Small intestine (tissue), 16 donors: ENCODE results near the gene FER1L5. TPM values are rescaled to one million over a fixed set of nuclear protein-coding genes. Genes with fewer than 3 reads are reported as not detected.

Source experiments
- DNase-seq, 2 donors: peaks; one replicate each; pipeline versions ENCODE4 v3.0.0 to v3.0.0-alpha.2; 2013
- FAIRE-seq: peaks from 2 replicates; lab custom pipeline; 2012; peaks lifted over from hg19 to GRCh38; lab: Jason Lieb, UNC
- H3K27ac ChIP-seq, 3 donors: one replicate each; pipeline ENCODE4 v1.5.1; 2013; ENCODE audit warnings: low read length in 2 of 3, mild to moderate bottlenecking in 2 of 3, control low read depth in 1 of 3, inconsistent platforms in 1 of 3, low read depth in 1 of 3, moderate library complexity in 1 of 3
- H3K27me3 ChIP-seq, 3 donors: one replicate each; pipeline ENCODE4 v1.6.1; 2013; ENCODE audit warnings: low read length in 3 of 3, inconsistent platforms in 1 of 3; ENCODE audit not compliant: control insufficient read depth in 3 of 3, insufficient read depth in 3 of 3
- H3K36me3 ChIP-seq, 3 donors: one replicate each; pipeline ENCODE4 v1.6.1; 2013; ENCODE audit warnings: low read length in 3 of 3, inconsistent platforms in 1 of 3, low read depth in 1 of 3, mild to moderate bottlenecking in 1 of 3, moderate library complexity in 1 of 3; ENCODE audit not compliant: control insufficient read depth in 3 of 3, insufficient read depth in 2 of 3
- H3K4me1 ChIP-seq, 3 donors: one replicate each; pipeline ENCODE4 v1.6.1; 2013; ENCODE audit warnings: low read length in 2 of 3, inconsistent platforms in 1 of 3, low read depth in 1 of 3, mild to moderate bottlenecking in 1 of 3, moderate library complexity in 1 of 3; ENCODE audit not compliant: control insufficient read depth in 3 of 3, insufficient read depth in 2 of 3
- H3K4me3 ChIP-seq, 3 donors: one replicate each; pipeline ENCODE4 v1.5.1; 2013; ENCODE audit warnings: low read length in 3 of 3, control low read depth in 1 of 3, inconsistent platforms in 1 of 3, low read depth in 1 of 3, mild to moderate bottlenecking in 1 of 3, moderate library complexity in 1 of 3
- H3K9me3 ChIP-seq, 2 donors: one replicate each; pipeline ENCODE4 v1.6.1; 2013; ENCODE audit warnings: low read depth in 1 of 2, low read length in 1 of 2; ENCODE audit not compliant: control insufficient read depth in 2 of 2, insufficient read depth in 1 of 2
- WGBS, 3 donors: extraction: QIAGEN DNeasy Blood & Tissue Kit; methylation state at CpG; one replicate each; pipeline ENCODE4 v1.1.7; 2013; 5-methylcytosine and 5-hydroxymethylcytosine counted together
- long read RNA-seq, 10 donors: transcript quantifications; one replicate each; lab custom pipeline, GENCODE V29; 2026
- polyA plus RNA-seq, 4 donors: library from polyadenylated mRNA; stranded (reverse) in 3 of 4; unstranded in 1 of 4; fragments of 200-250 nt in 3 of 4; fragments of 120-200 nt in 1 of 4; gene quantifications; one replicate each; pipeline versions ENCODE4 v1.2.1 to v1.2.3, GENCODE V29; 2013
- donor health status: healthy with polysubstance abuse.
- donor health status: control.
- donor health status: control.
- donor health status: Bipolar disorder and iron deficiency.
- donor health status: healthy.

The FER1L5 gene
- polyA plus RNA-seq = 1 to 10 TPM in 1 of 4 donors, under 1 TPM in 1, not detected in 2; 0.09 to 1.2 TPM
- long read RNA-seq, donor 1 = 0 reads
- long read RNA-seq, donor 2 = 0 reads
- long read RNA-seq, donor 3 = 0 reads
- long read RNA-seq, donor 4 = 0 reads
- long read RNA-seq, donor 5 = 0 reads
- long read RNA-seq, donor 6 = 0 reads
- long read RNA-seq, donor 7 = 0 reads
- long read RNA-seq, donor 8 = 0 reads
- long read RNA-seq, donor 9 = 0 reads
- long read RNA-seq, donor 10 = 0 reads

DNA sequence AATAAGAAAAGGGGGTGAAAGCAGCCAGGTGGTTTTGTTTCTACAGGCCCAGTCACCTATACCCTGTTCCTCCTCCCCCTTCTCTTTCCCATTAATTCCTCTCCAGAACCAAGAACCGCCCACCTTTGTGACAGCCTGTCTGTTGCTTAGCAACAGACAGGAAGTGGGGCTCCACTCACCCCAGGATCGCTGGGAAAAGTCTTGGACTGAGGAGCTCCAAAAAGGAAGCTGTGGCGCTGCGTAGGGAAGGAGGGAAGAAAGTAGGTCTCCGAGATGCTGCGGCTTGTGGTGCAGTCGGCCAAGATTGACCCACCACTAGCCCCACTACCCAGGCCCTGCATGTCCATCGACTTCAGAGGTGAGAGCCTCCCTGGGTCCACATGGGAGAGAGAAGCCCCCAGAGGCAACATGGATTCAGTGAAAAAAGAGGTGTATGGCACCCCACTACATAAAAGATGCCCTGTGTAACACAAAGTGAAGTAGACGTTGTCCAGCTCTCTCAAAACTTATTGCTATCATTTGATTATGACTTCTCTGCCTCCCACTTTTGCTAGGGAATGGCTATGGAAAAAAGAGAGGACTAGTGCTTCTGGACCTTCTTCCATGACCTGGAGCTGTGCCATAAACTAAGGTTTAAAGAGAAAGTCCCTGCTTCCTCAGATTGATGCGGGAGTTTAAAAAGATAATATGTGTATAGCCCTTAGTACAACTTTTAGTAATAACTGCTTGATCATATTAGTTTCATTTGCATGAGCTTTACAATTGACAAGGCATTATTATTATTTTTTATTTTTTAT is at the start of gene FER1L5:
Gene FER1L5 (plus strand): TSS at position 201 of the 797 bp plus-strand sequence. CDS start 73 bp downstream, at position 274.
- Histone ChIP-seq H3K9me3 (no peaks in the 10 kb centered on the region), H3K4me1 (peaks cover 0 to 5% (median 0%) of the 10 kb centered on the region in 3 donors), H3K4me3 (peak within 1 kb of the TSS in 1 of 3 donors; percentile 38), H3K27ac (peak within 1 kb of the TSS in 2 of 3 donors; percentile 43 to 46), H3K36me3 (no peaks in the 10 kb centered on the region), H3K27me3 (no peaks in the 10 kb centered on the region)
- 38 to 56% (median 45%) methylated on average over 10 of the region's 10 CpGs for WGBS, 3 donors
- FAIRE-seq (no peak), DNase-seq (peak; percentile 11 to 78)

DNA sequence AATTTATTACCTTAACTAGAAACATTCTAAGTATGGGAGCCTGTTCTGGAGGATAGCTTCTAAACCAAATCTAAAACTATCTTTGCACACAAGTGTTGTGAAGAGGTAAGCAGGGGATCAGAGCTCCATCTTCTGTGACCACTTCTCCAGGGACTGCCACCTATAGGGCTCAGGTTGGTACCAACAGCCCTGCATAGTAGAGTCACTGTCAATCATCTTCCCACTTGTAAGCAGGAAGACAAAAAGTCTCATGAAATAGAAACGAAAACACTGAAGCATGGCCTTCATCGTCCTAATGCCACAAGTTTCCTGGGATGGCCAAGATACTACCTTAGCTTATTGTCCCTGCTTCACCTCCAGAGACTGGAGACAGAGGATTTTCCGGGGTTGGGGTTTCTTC is 48.3 kb upstream of the FER1L5 start:
- no peaks in the 10 kb centered on the region for H3K4me1 ChIP-seq
- peaks cover 11 to 49% (median 19%) of the 10 kb centered on the region in 3 donors for H3K36me3 ChIP-seq
- no peaks in the 10 kb centered on the region for H3K27me3 ChIP-seq
- no peak for DNase-seq
- no peak overlapping the region for H3K27ac ChIP-seq
- FAIRE-seq = no peak
- H3K4me3 ChIP-seq = no peak overlapping the region
- 68 to 81% (median 77%) methylated on average over 3 of the region's 3 CpGs for whole genome bisulfite sequencing, 3 donors
- no peaks in the 10 kb centered on the region for H3K9me3 ChIP-seq

DNA sequence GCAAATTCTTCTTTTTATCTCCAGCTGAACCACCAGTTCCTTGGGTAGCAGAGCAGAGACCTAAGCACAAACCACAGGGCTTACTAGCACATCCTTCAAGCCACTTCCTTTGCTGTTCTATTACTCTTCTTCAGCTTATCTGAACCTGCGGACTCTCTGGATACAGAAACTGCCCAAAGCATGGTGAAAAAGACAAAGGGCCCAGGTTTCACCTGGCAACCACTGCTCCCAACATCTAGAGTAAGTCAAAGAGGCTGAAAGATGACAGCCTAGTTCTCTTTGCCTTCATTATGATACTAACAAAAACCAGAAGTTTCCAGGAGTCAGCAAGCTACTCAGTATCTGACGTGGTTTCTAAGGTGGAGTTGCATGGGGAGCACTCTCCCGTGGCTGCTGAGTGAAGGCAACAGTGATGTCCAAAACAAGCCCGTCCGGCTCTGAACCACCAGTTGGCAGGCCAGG is 47.8 kb upstream of the FER1L5 start:
- Histone ChIP-seq H3K27ac (peak overlapping the region in 1 of 3 donors; percentile 7), H3K27me3 (no peaks in the 10 kb centered on the region), H3K4me1 (no peaks in the 10 kb centered on the region), H3K9me3 (no peaks in the 10 kb centered on the region), H3K4me3 (no peak overlapping the region), H3K36me3 (peaks cover 11 to 49% (median 19%) of the 10 kb centered on the region in 3 donors)
- no peak for FAIRE-seq
- DNase-seq = peak in 1 of 2 donors; percentile 45
- WGBS, 3 donors = 75 to 82% (median 81%) methylated on average over 5 of the region's 5 CpGs

DNA sequence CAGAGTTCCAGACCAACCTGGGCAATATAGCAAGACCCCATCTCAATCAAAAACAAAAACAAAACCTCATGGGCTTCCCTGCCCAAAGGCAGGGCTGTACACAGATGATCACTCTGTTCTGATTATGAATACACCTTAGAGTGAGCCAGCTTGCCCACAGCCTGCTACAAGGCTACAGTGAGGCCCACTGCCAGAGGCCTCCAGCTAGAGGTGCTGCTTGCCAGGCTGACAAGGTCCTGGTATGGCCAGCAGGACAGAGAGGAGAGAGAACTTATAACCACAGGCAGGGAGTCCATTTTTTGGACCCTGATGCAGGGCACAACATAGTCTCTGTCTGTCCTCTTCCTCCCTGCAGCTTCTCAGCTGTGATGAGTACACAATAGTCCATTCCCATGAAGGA is 46.0 kb upstream of the FER1L5 start:
- Histone ChIP-seq H3K27me3 (no peaks in the 10 kb centered on the region), H3K36me3 (peaks cover 15 to 53% (median 25%) of the 10 kb centered on the region in 3 donors), H3K27ac (no peak overlapping the region), H3K4me3 (no peak overlapping the region), H3K9me3 (no peaks in the 10 kb centered on the region), H3K4me1 (peaks cover 0 to 4% (median 0%) of the 10 kb centered on the region in 3 donors)
- DNase-seq (no peak), FAIRE-seq (no peak)

DNA sequence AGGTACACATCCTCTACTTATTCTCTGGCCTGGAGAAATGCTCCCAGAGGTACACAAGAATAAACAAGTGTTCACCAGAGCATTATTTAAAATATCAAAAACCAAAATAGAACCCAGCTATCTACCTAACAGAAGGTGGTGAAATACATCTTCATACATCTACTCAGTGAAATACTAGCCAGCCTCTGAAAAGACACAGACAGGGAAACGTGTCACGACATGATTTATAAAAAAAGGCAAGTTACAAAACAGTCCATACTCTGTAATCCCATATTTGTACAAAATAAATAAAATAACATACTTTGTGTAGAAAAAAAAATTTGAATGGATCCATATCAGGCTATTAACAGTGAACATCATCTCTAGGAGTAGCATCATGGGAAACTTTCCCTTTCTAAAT is 42.6 kb upstream of the FER1L5 start:
- DNase-seq (no peak), FAIRE-seq (no peak)
- H3K36me3 ChIP-seq = peaks cover 22 to 55% (median 38%) of the 10 kb centered on the region in 3 donors
- no peak overlapping the region for H3K27ac ChIP-seq
- H3K9me3 ChIP-seq = no peaks in the 10 kb centered on the region
- no peaks in the 10 kb centered on the region for H3K27me3 ChIP-seq
- H3K4me1 ChIP-seq = peaks cover 0 to 11% (median 0%) of the 10 kb centered on the region in 3 donors
- H3K4me3 ChIP-seq = no peak overlapping the region
- 83 to 95% (median 92%) methylated on average over 2 of the region's 2 CpGs for WGBS, 3 donors

DNA sequence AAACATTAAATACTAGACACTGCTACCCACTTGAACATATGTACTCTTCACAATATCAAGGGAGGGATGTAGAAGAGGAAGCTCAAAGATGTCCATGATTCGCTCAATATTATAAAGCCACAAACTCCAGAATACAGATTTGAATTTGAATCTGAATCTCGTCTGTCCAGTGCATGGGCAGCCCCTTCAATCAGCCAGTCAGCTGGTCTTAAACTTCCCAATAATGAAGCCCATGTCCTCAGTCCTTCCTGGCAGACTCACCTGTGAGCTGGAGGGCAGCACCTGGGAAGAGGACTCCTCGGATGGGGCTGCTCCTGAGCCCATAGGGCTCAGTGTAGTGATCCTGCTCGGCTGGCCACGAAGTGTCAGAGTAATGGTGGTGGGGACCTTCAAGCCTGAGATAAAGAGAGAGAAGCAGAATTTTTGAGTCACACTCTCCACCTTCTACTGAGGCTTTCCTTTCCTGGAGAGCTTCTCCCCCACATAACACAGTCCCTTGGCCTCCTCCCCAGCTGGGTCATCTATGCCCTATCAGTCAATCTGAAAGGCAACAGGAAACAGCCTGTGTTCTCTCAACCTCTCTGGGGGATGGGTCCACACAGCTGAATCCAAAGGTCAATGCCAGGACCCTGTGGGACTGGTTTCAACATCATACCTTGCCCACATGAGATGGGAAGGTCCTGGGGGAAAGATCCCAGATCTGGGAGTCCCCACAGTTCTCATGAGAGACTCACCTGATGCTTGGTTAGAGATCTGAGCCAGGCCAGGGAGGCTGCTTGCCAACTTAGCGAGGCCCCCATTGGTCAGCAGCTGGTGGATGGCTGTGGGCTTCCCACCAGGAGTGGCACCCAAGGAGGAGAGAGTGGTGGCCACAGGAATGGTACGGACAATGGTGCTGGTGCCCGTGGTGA is 40.9 kb upstream of the FER1L5 start:
- Histone ChIP-seq H3K9me3 (no peaks in the 10 kb centered on the region), H3K27ac (peak overlapping the region; percentile 16 to 56 (median 24)), H3K4me3 (no peak overlapping the region), H3K36me3 (peaks cover 17 to 56% (median 45%) of the 10 kb centered on the region in 3 donors), H3K27me3 (no peaks in the 10 kb centered on the region), H3K4me1 (peaks cover 0 to 11% (median 0%) of the 10 kb centered on the region in 3 donors)
- FAIRE-seq (no peak), DNase-seq (peak; percentile 69 to 71)
- 76 to 83% (median 77%) methylated on average over 8 of the region's 8 CpGs for WGBS, 3 donors

DNA sequence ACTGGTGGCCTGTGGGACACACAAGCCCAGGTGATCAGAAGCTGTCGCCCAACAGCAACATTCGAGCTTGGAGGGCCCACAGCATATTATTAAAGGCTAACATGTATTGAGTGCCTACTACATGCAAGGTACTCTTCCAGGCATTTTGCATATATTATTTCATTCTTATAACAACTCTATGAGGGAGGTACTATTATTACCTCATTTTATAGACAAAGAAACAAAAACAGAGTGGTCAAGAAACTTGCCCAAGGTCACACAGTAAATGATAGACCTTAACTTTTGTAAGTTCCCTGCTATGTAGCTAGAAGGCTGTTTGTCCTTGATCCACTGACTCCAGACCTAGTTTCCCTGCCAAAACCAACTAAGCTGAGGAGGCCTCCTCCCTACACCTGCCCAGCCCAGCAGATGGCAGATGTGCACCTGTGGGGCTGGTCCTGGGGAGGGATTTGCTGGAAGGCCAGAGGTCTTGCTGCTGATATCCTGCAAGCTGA is 40.2 kb upstream of the FER1L5 start:
- Histone ChIP-seq H3K36me3 (peaks cover 19 to 61% (median 52%) of the 10 kb centered on the region in 3 donors), H3K27me3 (no peaks in the 10 kb centered on the region)

More for the DNA sequence above, 40.2 kb upstream of the FER1L5 start:
- H3K9me3 ChIP-seq = no peaks in the 10 kb centered on the region
- 75 to 90% (median 89%) methylated on average over 2 of the region's 2 CpGs for WGBS, 3 donors
- FAIRE-seq (no peak), DNase-seq (peak; percentile 41 to 71)
- peak overlapping the region in 2 of 3 donors; percentile 1 to 55 for H3K27ac ChIP-seq
- peaks cover 0 to 11% (median 0%) of the 10 kb centered on the region in 3 donors for H3K4me1 ChIP-seq
- no peak overlapping the region for H3K4me3 ChIP-seq
